Measurements from ENCODE around the gene SLC7A6. TPM values are rescaled to one million over a fixed set of nuclear protein-coding genes. Genes with fewer than 3 reads are reported as not detected.
A peak's percentile ranks its signal among the peaks of the same experiment; 100 is the strongest.

SLC7A6 gene
- total and polyA plus RNA-seq, 2 of the 13 experiments (the other 11 are each of a cell fraction or from before 2014, with no cell fraction given) = 35.8 to 70.8 TPM

GRCh38 chr16:68242926-68243858 lies 21.1 kb upstream of the SLC7A6 start:
- no peak overlapping the region for H3K4me3 ChIP-seq (replicated peaks in 1 of 3; ENCODE audit: insufficient read depth in 1 of 3, low read depth in 2 of 3, low read length in 3 of 3)
- FAIRE-seq (no peak), ATAC-seq (no peak), DNase-seq (ENCODE audit: low spot score) (no peak)
- 54% methylated on average over 9 of the region's 9 CpGs for WGBS (ENCODE audit: low lambda C conversion rate)
- no peaks in the 10 kb centered on the region; a peak in 1 of 5 replicates for H3K27me3 ChIP-seq (ENCODE audit: control insufficient read depth in 1 of 2, insufficient read depth in 2 of 2, low read length in 2 of 2)
- BruUV-seq (replicated peaks) = no TSS peak
- H4K20me1 ChIP-seq (ENCODE audit: insufficient read depth, low read length) = no peaks in the 10 kb centered on the region
- no peak overlapping the region for H3K9ac ChIP-seq (ENCODE audit: insufficient read depth, low read depth, low read length)
- H3K4me1 ChIP-seq (ENCODE audit: insufficient read depth, low read length) = peaks cover 52% of the 10 kb centered on the region
- H3K27ac ChIP-seq (ENCODE audit: extremely low read length, insufficient read depth, low read length) = no peak overlapping the region
- ChIA-PET CTCF (ENCODE audit: low intra/inter-chr PET ratio, low total read pairs) (no interaction called here), POLR2A (interaction anchor here (0.9 to 2.9 kb wide), 5 partner anchors 8 to 68 kb away, joined by 3 to 23 read pairs (median 11); partner anchors contain the start of genes PRMT7, SLC7A6 and SLC7A6OS)
- H2AFZ ChIP-seq (ENCODE audit: low read length) = no peak overlapping the region
- in situ Hi-C loops (cut with HindIII; ENCODE audit: extremely low pct_ligation_motif_present, low pct_unique_long_range_greater_than_20kb) = no loop called here
- H3K9me3 ChIP-seq (ENCODE audit: low read length) = no peaks in the 10 kb centered on the region
- no peaks in the 10 kb centered on the region for H3K79me2 ChIP-seq (ENCODE audit: insufficient read depth, low read length)
- no peaks in the 10 kb centered on the region for H3K36me3 ChIP-seq (replicated peaks in 1 of 2; ENCODE audit: control insufficient read depth in 1 of 2, insufficient read depth in 2 of 2, low read length in 2 of 2)
- intact Hi-C loops (cut with micrococcal nuclease; ENCODE audit: unreplicated experiment) = no loop called here
- H3K4me2 ChIP-seq (ENCODE audit: low read depth, low read length) = 0 out of 2 replicates have a peak overlapping the region, but pooled peaks have one; percentile 1
- TF ChIP-seq ZNF512 (CRISPR knock-in tag; IDR thresholded peaks at IDR 0.05) = no peak
- peak; percentile 16 for TF ChIP-seq MED8 (CRISPR knock-in tag; IDR thresholded peaks at IDR 0.05; ENCODE audit: insufficient replicate concordance)
- TF ChIP-seq ZNF3 (CRISPR knock-in tag; IDR thresholded peaks at IDR 0.05) = no peak
- TF ChIP-seq ZMYM4 (CRISPR knock-in tag; IDR thresholded peaks at IDR 0.05) = no peak
- TF ChIP-seq ZBTB39 (CRISPR knock-in tag; IDR thresholded peaks at IDR 0.05) = no peak
- TF ChIP-seq ZNF768 (CRISPR knock-in tag; IDR thresholded peaks at IDR 0.05) = peak; percentile 39; the same call in 1 of the 2 replicates
- TF ChIP-seq NR2C2 (CRISPR knock-in tag; IDR thresholded peaks at IDR 0.05; ENCODE audit: borderline replicate concordance) = no peak
- TF ChIP-seq FOXK2 (IDR thresholded peaks at IDR 0.05) = no peak
- TF ChIP-seq GATAD1 (CRISPR knock-in tag; IDR thresholded peaks at IDR 0.05) = no peak
- no peak for TF ChIP-seq ZNF350 (CRISPR knock-in tag; IDR thresholded peaks at IDR 0.05; ENCODE audit: borderline replicate concordance, low read depth)
- TF ChIP-seq ZNF720 (CRISPR knock-in tag; IDR thresholded peaks at IDR 0.05) = no peak
- peak; percentile 29; the same call in 1 of the 2 replicates for TF ChIP-seq HNF4A (CRISPR knock-in tag; IDR thresholded peaks at IDR 0.05)
- peak; percentile 32; the same call in 1 of the 2 replicates for TF ChIP-seq ZNF687 (CRISPR knock-in tag; IDR thresholded peaks at IDR 0.05)
- no peak for TF ChIP-seq ZFP36 (IDR thresholded peaks at IDR 0.05; ENCODE audit: borderline replicate concordance, low read depth, low read length, partially characterized antibody)
- no peak for TF ChIP-seq ZNF432 (CRISPR knock-in tag; IDR thresholded peaks at IDR 0.05; ENCODE audit: borderline replicate concordance)
